ENCODE measurements around the gene CHORDC1. TPM values are rescaled to one million over a fixed set of nuclear protein-coding genes. Genes with fewer than 3 reads are reported as not detected.
A peak's percentile ranks its signal among the peaks of the same experiment; 100 is the strongest.

Gene CHORDC1
- total and polyA plus RNA-seq, 10 of the 15 experiments (the other 5 are each of a cell fraction or from before 2014, with no cell fraction given): 32.6 to 108 (median 54.3) TPM

- TF ChIP-seq EGR1 (IDR thresholded peaks at IDR 0.05; ENCODE audit: borderline replicate concordance in 1 of 2, low read depth in 2 of 2, low read length in 2 of 2): 0 out of 3 replicates have a peak, but pooled peaks of 1 of the 2 experiments have one; percentile 36
- TF ChIP-seq PML (IDR thresholded peaks at IDR 0.05; ENCODE audit: low read length): peak; percentile 37
- TF ChIP-seq GATAD2B (conservative IDR thresholded peaks at IDR 0.05; ENCODE audit: low read depth): no peak
- DNase-seq (ENCODE audit: low read depth, low spot score): no peak
- 0 out of 2 replicates have a peak, but pooled peaks cover 4% of the 10 kb centered on the region for H3K4me1 ChIP-seq (ENCODE audit: control insufficient read depth, insufficient read depth, low read length)
- H3K36me3 ChIP-seq (ENCODE audit: control insufficient read depth in 2 of 2, insufficient read depth in 2 of 2, low read length in 1 of 2): no peaks in the 10 kb centered on the region
- peak overlapping the region; percentile 87 for H3K9ac ChIP-seq (ENCODE audit: control insufficient read depth, insufficient read depth, low read length)
- FAIRE-seq: no peak
- peak overlapping the region; percentile 82 for H3K4me2 ChIP-seq (ENCODE audit: control insufficient read depth, insufficient read depth)
- BruUV-seq (replicated peaks): TSS peak; percentile 94
- H3K4me3 ChIP-seq: peak overlapping the region; percentile 87
- intact Hi-C loops (cut with micrococcal nuclease; ENCODE audit: unreplicated experiment): loop anchor here (2.0 kb wide), 1 partner anchor 16 kb away; no protein-coding TSS in a partner anchor
- H2AFZ ChIP-seq (ENCODE audit: control insufficient read depth, low read depth, low read length): peak overlapping the region; percentile 99
- no peaks in the 10 kb centered on the region; the same call in 2 of the 3 replicates for H3K9me3 ChIP-seq (replicated peaks; ENCODE audit: control insufficient read depth, insufficient read depth, low read length)
- ChIA-PET SMC1A (ENCODE audit: uncharacterized antibody, unreplicated experiment) (interaction anchor here (1.0 to 2.3 kb wide), 3 partner anchors 9 to 13 kb away, joined by 4 to 6 read pairs (median 6); no protein-coding TSS in a partner anchor), RAD21 (ENCODE audit: unreplicated experiment) (no interaction called here), POLR2A (interaction anchor here (1.6 kb wide), 1 partner anchor 13 kb away, joined by 5 read pairs; no protein-coding TSS in a partner anchor), CTCF (interaction anchor here (0.7 to 7.7 kb wide), 3 partner anchors 13 to 27 kb away, joined by 4 to 67 read pairs (median 6); no protein-coding TSS in a partner anchor)
- H3K79me2 ChIP-seq (ENCODE audit: control insufficient read depth, insufficient read depth, low read length): peaks cover 52% of the 10 kb centered on the region
- in situ Hi-C loops (cut with MboI): no loop called here
- peak; percentile 59 for ATAC-seq
- peaks cover 4% of the 10 kb centered on the region; the same call in 1 of the 2 replicates for H4K20me1 ChIP-seq (ENCODE audit: control insufficient read depth, insufficient read depth)
- H3K27ac ChIP-seq (ENCODE audit: control insufficient read depth, insufficient read depth): peak overlapping the region; percentile 68
- no peaks in the 10 kb centered on the region for H3K27me3 ChIP-seq (replicated peaks in 1 of 2; ENCODE audit: control insufficient read depth in 2 of 2, insufficient read depth in 2 of 2, low read length in 1 of 2)
- under 1% methylated on average over 12 of the region's 12 CpGs for WGBS (ENCODE audit: insufficient coverage, insufficient replicate concordance, low lambda C conversion rate, missing lambda C conversion rate)
Measured at GRCh38 chr11:90223248-90223585, 368 bp upstream of the CHORDC1 start.

- in situ Hi-C loops (cut with MboI): no loop called here
- H3K4me1 ChIP-seq (ENCODE audit: control insufficient read depth, insufficient read depth, low read length): 0 out of 2 replicates have a peak, but pooled peaks cover 4% of the 10 kb centered on the region
- intact Hi-C loops (cut with micrococcal nuclease; ENCODE audit: unreplicated experiment): loop anchor here (2.0 kb wide), 1 partner anchor 15 kb away; no protein-coding TSS in a partner anchor
- 1% methylated on average over 16 of the region's 16 CpGs for WGBS (ENCODE audit: insufficient coverage, insufficient replicate concordance, low lambda C conversion rate, missing lambda C conversion rate)
- CTCF ChIA-PET: interaction anchor here (1.2 to 7.7 kb wide), 2 partner anchors 13 to 18 kb away, joined by 4 to 67 read pairs; no protein-coding TSS in a partner anchor
- H2AFZ ChIP-seq (ENCODE audit: control insufficient read depth, low read depth, low read length): peak overlapping the region; percentile 99
- peaks cover 4% of the 10 kb centered on the region; the same call in 1 of the 2 replicates for H4K20me1 ChIP-seq (ENCODE audit: control insufficient read depth, insufficient read depth)
- POLR2A ChIA-PET: interaction anchor here (0.9 kb wide), 1 partner anchor 28 kb away, joined by 3 read pairs; no protein-coding TSS in a partner anchor
- peak overlapping the region; percentile 87 for H3K4me3 ChIP-seq
- RAD21 ChIA-PET (ENCODE audit: unreplicated experiment): no interaction called here
- no peaks in the 10 kb centered on the region for H3K9me3 ChIP-seq (replicated peaks; ENCODE audit: control insufficient read depth, insufficient read depth, low read length)
- no peak for TF ChIP-seq SMARCA5 (IDR thresholded peaks at IDR 0.05)
- no peak for TF ChIP-seq PAX8 (IDR thresholded peaks at IDR 0.05)
- no peak for TF ChIP-seq CEBPB (IDR thresholded peaks at IDR 0.05; ENCODE audit: borderline replicate concordance in 1 of 2, low read depth in 2 of 2, low read length in 2 of 2)
- H3K27me3 ChIP-seq (replicated peaks in 1 of 2; ENCODE audit: control insufficient read depth in 2 of 2, insufficient read depth in 2 of 2, low read length in 1 of 2): no peaks in the 10 kb centered on the region
- H3K79me2 ChIP-seq (ENCODE audit: control insufficient read depth, insufficient read depth, low read length): peaks cover 65% of the 10 kb centered on the region
- H3K4me2 ChIP-seq (ENCODE audit: control insufficient read depth, insufficient read depth): peak overlapping the region; percentile 23
- H3K9ac ChIP-seq (ENCODE audit: control insufficient read depth, insufficient read depth, low read length): peak overlapping the region; percentile 87
- ATAC-seq (peak; percentile 32; the same call in 2 of the 3 replicates), DNase-seq (ENCODE audit: low read depth, low spot score) (no peak), FAIRE-seq (no peak)
- SMC1A ChIA-PET (ENCODE audit: uncharacterized antibody, unreplicated experiment): no interaction called here
- BruUV-seq (replicated peaks): no TSS peak
- peak overlapping the region; percentile 68 for H3K27ac ChIP-seq (ENCODE audit: control insufficient read depth, insufficient read depth)
- no peaks in the 10 kb centered on the region for H3K36me3 ChIP-seq (ENCODE audit: control insufficient read depth in 2 of 2, insufficient read depth in 2 of 2, low read length in 1 of 2)
Measured at GRCh38 chr11:90221803-90222458, 918 bp downstream of the CHORDC1 start.

All from GM12878 (cell line).